ENCODE data around the gene MXD3.
"Not testable (repeated sequence)": the region's sequence is repeated elsewhere in the genome, so short reads cannot be mapped to it uniquely, and the experiment has no call there.

The MXD3 gene

GRCh38 chr5:177265395-177265794 is 46.3 kb downstream of the MXD3 start:
- Mint-ChIP-seq H3K36me3 (peaks cover 20% of the 10 kb centered on the region), H3K4me3 (no peak overlapping the region), H3K27me3 (no peaks in the 10 kb centered on the region), H3K9me3 (no peaks in the 10 kb centered on the region), H3K27ac (no peak overlapping the region), H3K4me1 (no peaks in the 10 kb centered on the region)
- no peak for DNase-seq (ENCODE audit: low spot score in 2 of 2)
- no peak for ATAC-seq (ENCODE audit: low read depth)

DNA sequence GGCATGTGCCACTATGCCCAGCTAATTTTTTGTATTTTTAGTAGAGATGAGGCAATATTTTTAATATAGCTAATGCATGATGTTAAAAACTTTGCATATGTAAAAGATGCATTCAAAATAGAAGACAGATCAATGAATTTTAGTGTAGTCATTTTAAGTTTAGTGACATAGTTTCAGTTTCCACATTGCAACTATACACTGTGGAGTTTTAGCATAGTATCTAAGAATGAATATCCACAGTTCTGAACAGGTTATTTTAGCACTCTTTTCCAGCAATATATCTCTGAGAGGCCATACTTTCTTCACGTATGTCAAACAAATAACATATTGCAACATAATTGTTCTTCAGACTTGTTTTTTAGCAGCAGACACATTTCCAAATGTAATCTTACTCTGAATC is 47.5 kb downstream of the MXD3 start:
- Mint-ChIP-seq H3K36me3 (peaks cover 24% of the 10 kb centered on the region), H3K27ac (no peak overlapping the region), H3K4me3 (no peak overlapping the region), H3K27me3 (no peaks in the 10 kb centered on the region), H3K9me3 (no peaks in the 10 kb centered on the region), H3K4me1 (no peaks in the 10 kb centered on the region)
- ATAC-seq (ENCODE audit: low read depth), result no peak
- DNase-seq (ENCODE audit: low spot score in 2 of 2), result no peak

DNA sequence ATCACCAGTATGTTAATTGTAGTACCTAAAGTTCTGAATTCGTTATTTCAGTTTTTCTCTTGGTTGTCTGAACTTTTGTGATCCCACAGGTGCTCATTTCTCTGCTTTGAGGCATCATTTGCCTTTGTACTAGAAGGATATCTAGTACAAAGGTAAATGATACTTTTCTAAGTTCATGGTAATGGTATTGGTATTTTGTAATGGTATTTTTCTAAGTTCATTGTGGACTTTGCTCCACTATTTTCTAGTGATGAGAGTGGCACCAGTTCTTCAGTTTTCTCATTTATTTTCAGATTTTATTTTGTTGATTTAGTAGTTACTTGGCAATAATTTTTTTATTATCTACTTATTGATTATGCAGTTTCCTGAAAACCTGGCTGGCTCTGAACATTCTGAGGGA is 50.2 kb downstream of the MXD3 start:
- Mint-ChIP-seq H3K4me1 (no peaks in the 10 kb centered on the region), H3K36me3 (peaks cover 25% of the 10 kb centered on the region), H3K4me3 (no peak overlapping the region), H3K27ac (no peak overlapping the region), H3K9me3 (no peaks in the 10 kb centered on the region), H3K27me3 (no peaks in the 10 kb centered on the region)
- no peak for ATAC-seq (ENCODE audit: low read depth)
- DNase-seq (ENCODE audit: low spot score in 2 of 2), result no peak

- no peak overlapping the region for H3K4me3 Mint-ChIP-seq
- H3K27ac Mint-ChIP-seq, result no peak overlapping the region
- no peaks in the 10 kb centered on the region for H3K4me1 Mint-ChIP-seq
- no peak for ATAC-seq (ENCODE audit: low read depth)
- no peaks in the 10 kb centered on the region for H3K27me3 Mint-ChIP-seq
- DNase-seq (ENCODE audit: low spot score in 2 of 2), result no peak
- peaks cover 21% of the 10 kb centered on the region for H3K36me3 Mint-ChIP-seq
- no peaks in the 10 kb centered on the region for H3K9me3 Mint-ChIP-seq
Observed at GRCh38 chr5:177260961-177261360, 50.7 kb downstream of the MXD3 start.

DNA sequence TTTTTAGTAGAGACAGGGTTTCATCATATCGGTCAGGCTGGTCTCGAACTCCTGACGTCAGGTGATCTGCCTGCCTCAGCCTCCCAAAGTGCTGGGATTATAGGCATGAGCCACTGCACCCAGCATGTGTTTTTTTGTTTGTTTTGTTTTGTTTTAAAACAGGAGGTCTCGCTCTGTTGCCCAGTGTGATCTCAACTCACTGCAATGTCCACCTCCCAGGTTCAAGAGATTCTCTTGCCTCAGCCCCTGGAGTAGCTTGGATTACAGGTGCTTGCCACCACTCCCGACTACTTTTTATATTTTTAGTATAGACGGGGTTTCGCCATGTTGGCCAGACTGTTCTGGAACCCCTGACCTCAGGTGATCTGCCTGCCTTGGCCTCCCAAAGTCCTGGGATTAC is 53.0 kb downstream of the MXD3 start:
- H3K4me1 Mint-ChIP-seq; H3K27me3 Mint-ChIP-seq; ATAC-seq (ENCODE audit: low read depth); H3K4me3 Mint-ChIP-seq; DNase-seq (ENCODE audit: low spot score in 2 of 2); H3K9me3 Mint-ChIP-seq; H3K27ac Mint-ChIP-seq: not testable (repeated sequence)
- H3K36me3 Mint-ChIP-seq, result peaks cover 17% of the 10 kb centered on the region

Measured in memory B cell (primary cell).